HTR-8/SVneo (cell line): ENCODE results near the gene GOSR2.
"Not testable (repeated sequence)": the region's sequence is repeated elsewhere in the genome, so short reads cannot be mapped to it uniquely, and the experiment has no call there.

Source experiments
- DNase-seq: peaks from one replicate; pipeline ENCODE4 v3.0.0; 2011; ENCODE audit warnings: low spot score, mixed read lengths; ENCODE audit not compliant: insufficient read length
- FAIRE-seq: peaks from 2 replicates; lab custom pipeline; 2011; peaks lifted over from hg19 to GRCh38; lab: Jason Lieb, UNC

The GOSR2 gene

GRCh38 chr17:46890638-46891037, 32.3 kb upstream of the GOSR2 start:
- DNase-seq (no peak), FAIRE-seq (no peak)

GRCh38 chr17:46892192-46892703, 30.7 kb upstream of the GOSR2 start:
- FAIRE-seq (no peak), DNase-seq (no peak)

- DNase-seq (no peak), FAIRE-seq (no peak)
Observed at GRCh38 chr17:46894024-46894423, 28.9 kb upstream of the GOSR2 start.

GRCh38 chr17:46894476-46895151, 28.3 kb upstream of the GOSR2 start:
- FAIRE-seq (no peak), DNase-seq (no peak)

GRCh38 chr17:46895171-46895570, 27.8 kb upstream of the GOSR2 start:
- no peak for DNase-seq
- no peak for FAIRE-seq

GRCh38 chr17:46896991-46897390, 26.0 kb upstream of the GOSR2 start:
- FAIRE-seq (no peak), DNase-seq (no peak)

GRCh38 chr17:46898364-46898763, 24.6 kb upstream of the GOSR2 start:
- peak; percentile 16 for FAIRE-seq

GRCh38 chr17:46898860-46899259, 24.1 kb upstream of the GOSR2 start:
- FAIRE-seq (no peak), DNase-seq (no peak)

More at GRCh38 chr17:46898364-46898763, 24.6 kb upstream of the GOSR2 start:
- no peak for DNase-seq

GRCh38 chr17:46901291-46901690, 21.7 kb upstream of the GOSR2 start:
- no peak for DNase-seq
- FAIRE-seq, result no peak

- peak; percentile 75 for FAIRE-seq
Observed at GRCh38 chr17:46903762-46904672, 18.9 kb upstream of the GOSR2 start.

GRCh38 chr17:46908068-46908737, 14.8 kb upstream of the GOSR2 start:
- no peak for DNase-seq
- FAIRE-seq, result peak; percentile 72

More at GRCh38 chr17:46903762-46904672, 18.9 kb upstream of the GOSR2 start:
- DNase-seq, result no peak

- peak; percentile 69 for FAIRE-seq
- DNase-seq, result no peak
Observed at GRCh38 chr17:46910179-46910927, 12.6 kb upstream of the GOSR2 start.

GRCh38 chr17:46911311-46911710, 11.6 kb upstream of the GOSR2 start:
- DNase-seq (no peak), FAIRE-seq (peak; percentile 63)

GRCh38 chr17:46915596-46915995, 7.4 kb upstream of the GOSR2 start:
- peak; percentile 16 for FAIRE-seq
- no peak for DNase-seq

- peak; percentile 64 for DNase-seq
- FAIRE-seq, result no peak
Observed at GRCh38 chr17:46916211-46916610, 6.7 kb upstream of the GOSR2 start.

GRCh38 chr17:46916623-46917022, 6.3 kb upstream of the GOSR2 start:
- FAIRE-seq (peak; percentile 83), DNase-seq (no peak)

- FAIRE-seq (peak; percentile 42), DNase-seq (no peak)
Observed at GRCh38 chr17:46917041-46917440, 5.9 kb upstream of the GOSR2 start.

GRCh38 chr17:46917516-46917915, 5.4 kb upstream of the GOSR2 start:
- FAIRE-seq (no peak), DNase-seq (no peak)

GRCh38 chr17:46921962-46922361, 998 bp upstream of the GOSR2 start:
- DNase-seq, FAIRE-seq: not testable (repeated sequence)

- DNase-seq (no peak), FAIRE-seq (no peak)
Observed at GRCh38 chr17:46922487-46922803, 515 bp upstream of the GOSR2 start.
